Medulla oblongata (tissue), 1 donor: ENCODE data around the gene NTSR1.

Experiments
- DNase-seq: peaks from one replicate; pipeline ENCODE4 v3.0.0-alpha.2; 2015; ENCODE audit errors: extremely low spot score

The NTSR1 gene

DNA sequence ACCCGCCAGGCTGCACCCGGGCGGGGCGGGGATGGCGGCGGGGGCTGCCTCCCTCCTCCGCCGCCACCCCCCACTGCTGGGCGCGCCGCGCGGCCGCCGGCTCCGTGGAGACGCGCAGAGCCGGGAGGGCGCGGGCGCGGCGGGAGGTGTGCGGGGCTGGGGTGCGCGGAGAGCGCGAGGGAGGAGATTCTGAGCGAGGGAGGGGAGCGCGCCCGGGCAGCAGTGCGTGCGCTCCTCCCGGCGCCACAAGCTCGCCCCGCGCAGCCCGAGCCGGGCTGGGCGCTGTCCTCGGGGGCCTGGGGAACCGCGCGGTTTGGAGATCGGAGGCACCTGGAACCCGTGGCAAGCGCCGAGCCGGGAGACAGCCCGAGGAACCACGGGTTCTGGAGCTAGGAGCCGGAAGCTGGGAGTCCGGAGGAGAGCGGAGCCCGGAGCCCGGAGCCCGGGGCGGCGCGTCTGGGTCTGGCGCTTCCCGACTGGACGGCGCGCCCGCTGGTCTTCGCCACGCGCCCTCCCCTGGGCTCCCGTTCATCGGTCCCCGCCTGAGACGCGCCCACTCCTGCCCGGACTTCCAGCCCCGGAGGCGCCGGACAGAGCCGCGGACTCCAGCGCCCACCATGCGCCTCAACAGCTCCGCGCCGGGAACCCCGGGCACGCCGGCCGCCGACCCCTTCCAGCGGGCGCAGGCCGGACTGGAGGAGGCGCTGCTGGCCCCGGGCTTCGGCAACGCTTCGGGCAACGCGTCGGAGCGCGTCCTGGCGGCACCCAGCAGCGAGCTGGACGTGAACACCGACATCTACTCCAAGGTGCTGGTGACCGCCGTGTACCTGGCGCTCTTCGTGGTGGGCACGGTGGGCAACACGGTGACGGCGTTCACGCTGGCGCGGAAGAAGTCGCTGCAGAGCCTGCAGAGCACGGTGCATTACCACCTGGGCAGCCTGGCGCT is at the start of gene NTSR1:
Gene NTSR1, plus strand, starts transcription at position 246 of the 946 bp plus-strand sequence. Its CDS starts 372 bp downstream, at position 618.
- no peak for DNase-seq

GRCh38 chr20:62659488-62660239 is 49.0 kb upstream of the NTSR1 start:
- no peak for DNase-seq

- no peak for DNase-seq
Measured at GRCh38 chr20:62660240-62660615, 48.4 kb upstream of the NTSR1 start.

- DNase-seq = no peak
Measured at GRCh38 chr20:62660768-62661167, 47.9 kb upstream of the NTSR1 start.

DNA sequence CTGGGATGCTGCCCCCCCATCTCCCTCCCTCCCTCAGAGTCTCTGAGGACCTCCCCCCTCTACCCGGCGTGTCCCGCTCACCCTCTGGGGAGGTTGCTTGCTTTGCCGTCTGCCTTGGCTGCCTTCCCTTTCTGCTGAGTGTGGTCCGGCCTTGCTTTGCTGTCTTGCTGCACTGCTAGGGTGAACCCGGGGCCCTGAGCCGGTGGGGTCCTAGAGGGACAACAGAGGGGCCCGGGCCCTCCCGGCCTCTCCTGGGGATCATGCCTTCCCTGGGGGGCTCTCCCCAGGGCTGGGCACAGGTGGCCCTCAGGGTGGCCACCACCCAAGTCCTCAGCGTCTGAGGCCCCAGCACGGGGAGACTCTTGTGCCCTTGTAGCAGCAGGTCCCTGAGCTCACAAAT is 47.0 kb upstream of the NTSR1 start:
- DNase-seq = no peak

DNA sequence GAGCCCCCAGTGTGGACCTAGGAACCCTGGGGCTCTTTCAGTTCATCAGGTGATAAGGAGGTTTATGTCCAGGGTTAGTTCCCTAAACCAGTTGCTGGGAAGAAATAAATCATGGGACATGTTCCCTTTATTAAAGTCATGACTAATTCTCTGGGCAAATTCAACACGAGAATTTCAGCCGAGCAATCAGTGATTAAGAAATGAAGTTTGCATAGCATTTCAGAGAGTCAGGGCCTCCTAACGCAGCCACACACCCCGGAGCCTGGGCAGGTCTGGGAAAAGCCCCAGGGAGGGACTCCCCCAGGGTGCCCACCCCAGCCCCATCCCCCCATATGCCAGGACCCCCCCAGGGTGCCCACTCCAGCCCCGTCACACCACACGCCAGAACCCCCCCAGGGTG is 46.2 kb upstream of the NTSR1 start:
- DNase-seq = no peak

DNA sequence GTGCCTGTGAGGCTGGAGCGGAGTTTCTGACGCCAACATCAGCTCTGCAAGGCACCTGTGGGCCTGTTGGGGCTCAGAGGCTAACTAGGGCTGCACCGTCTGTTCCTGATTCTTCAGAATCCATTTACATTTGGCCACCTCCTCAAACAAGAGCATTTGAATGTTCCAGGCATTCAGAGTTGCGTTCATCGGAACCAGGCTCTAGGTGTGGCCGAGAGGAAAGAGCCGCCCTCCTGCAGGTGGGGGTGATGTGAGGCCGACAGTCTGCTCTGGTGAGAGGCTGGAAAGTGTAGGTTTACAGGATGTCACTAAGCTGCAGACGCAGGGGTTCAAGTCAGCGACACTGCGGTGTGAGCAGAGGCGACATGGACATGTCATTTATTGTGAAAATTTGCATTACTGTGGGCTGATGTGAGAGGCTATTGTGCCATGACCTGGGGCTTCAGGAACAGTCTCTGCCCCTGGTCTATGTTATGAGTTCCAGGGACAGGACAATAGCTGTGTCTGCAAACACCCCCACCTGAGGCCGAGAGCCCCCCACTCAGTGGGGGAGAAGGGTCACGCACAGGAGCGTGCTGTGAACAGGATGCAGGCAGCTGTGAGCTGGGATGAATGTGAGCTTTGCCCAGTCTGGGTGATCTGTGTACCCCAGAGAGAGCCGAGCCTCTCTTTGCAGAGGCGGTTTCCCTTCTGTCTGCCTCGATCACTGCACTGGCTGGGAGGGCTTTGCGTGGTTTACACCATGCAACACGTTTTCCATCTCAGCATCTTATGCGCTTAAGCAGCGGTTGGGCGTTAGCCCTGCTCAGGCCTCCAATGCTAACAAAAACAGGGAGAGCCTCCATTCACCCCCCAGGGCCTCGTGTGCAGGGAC is 45.3 kb upstream of the NTSR1 start:
- no peak for DNase-seq

- DNase-seq = no peak
Measured at GRCh38 chr20:62664019-62664971, 44.3 kb upstream of the NTSR1 start.

- no peak for DNase-seq
Measured at GRCh38 chr20:62665153-62665754, 43.4 kb upstream of the NTSR1 start.

GRCh38 chr20:62665826-62666735 is 42.6 kb upstream of the NTSR1 start:
- DNase-seq = no peak

DNA sequence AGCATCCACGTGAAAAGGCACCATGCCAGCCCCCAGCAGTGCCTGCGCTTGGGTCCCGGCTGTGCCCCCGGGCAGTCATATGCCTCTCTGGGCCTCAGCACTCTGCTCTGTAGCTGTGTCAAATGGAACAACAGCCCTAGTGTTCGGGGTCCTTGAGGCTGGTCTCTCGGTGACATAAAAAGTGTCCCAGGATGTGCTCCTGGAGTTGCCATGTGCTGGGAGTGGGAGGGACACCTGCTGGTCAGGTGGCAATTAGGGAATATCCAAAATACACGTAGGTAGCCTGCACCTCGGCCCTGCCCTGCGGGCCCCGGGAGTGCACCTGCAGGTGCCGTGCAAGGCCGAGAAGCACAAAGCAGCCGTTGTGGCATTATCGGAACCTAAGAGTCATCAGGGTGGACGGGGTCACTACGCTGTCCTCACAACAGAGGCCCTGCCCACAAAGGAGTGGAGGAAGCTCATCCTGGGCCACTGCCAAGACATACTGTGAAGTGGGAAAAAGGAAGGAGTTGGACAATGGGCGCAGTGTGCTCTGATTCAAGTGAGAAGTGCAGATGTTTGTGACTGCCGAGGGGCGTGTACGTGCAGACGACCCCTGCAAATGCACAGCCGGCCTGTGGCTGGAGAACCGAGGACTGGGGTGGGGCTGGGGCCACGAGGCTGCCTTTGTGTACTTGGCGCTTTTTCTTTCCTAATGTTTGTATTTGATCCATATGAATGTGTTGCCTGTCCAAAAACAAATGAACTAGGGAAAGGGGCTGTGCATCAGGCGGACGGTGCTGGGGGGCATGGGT is 41.7 kb upstream of the NTSR1 start:
- peak; percentile 72 for DNase-seq

- no peak for DNase-seq
Measured at GRCh38 chr20:62667530-62668440, 40.9 kb upstream of the NTSR1 start.

- DNase-seq = peak; percentile 90
Measured at GRCh38 chr20:62668441-62669027, 40.1 kb upstream of the NTSR1 start.

GRCh38 chr20:62669249-62669648 is 39.4 kb upstream of the NTSR1 start:
- no peak for DNase-seq

GRCh38 chr20:62670156-62670555 is 38.5 kb upstream of the NTSR1 start:
- no peak for DNase-seq

DNA sequence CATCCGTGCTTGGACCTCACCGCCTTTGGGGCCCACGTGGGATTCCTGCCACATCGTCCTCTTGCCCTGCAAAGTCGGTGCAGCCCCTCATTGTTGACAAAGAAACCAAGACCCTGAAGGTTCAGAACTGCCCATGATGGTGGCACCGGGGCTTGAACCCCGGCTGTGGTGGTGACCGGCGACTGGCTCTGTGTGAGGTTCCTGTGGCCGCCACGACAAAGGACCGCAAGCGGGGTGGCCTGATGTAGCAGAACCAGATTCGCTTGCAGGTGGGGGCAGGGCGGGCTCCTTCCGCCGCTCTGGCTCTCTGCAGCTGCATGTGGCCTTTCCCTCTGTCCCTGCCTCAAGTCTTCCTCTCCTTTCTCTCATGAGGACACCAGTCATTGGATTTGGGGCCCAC is 37.6 kb upstream of the NTSR1 start:
- no peak for DNase-seq

DNA sequence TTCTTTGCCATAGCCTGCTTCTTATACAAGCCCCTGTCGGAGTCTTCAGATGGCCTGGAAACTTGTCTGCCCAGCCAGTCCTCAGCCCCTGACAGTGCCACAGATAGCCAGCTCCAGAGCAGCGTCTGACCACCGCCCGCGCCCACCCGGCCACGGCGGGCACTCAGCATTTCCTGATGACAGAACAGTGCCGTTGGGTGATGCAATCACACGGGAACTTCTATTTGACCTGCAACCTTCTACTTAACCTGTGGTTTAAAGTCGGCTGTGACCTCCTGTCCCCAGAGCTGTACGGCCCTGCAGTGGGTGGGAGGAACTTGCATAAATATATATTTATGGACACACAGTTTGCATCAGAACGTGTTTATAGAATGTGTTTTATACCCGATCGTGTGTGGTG is 36.9 kb upstream of the NTSR1 start:
- DNase-seq = no peak
